ENCODE measurements around the gene YWHAQ.
A peak's percentile ranks its signal among the peaks of the same experiment; 100 is the strongest.

Gene YWHAQ

GRCh38 chr2:9630736-9631552 is at the start of gene YWHAQ:
Gene YWHAQ, minus strand, starts transcription at chr2:9630997. Its CDS starts 545 bp downstream, at chr2:9630452.
- peak; percentile 97 for DNase-seq

- DNase-seq: no peak
Observed at GRCh38 chr2:9680082-9680481, 49.3 kb upstream of the YWHAQ start.

GRCh38 chr2:9679218-9679617 is 48.4 kb upstream of the YWHAQ start:
- DNase-seq: no peak

- no peak for DNase-seq
Observed at GRCh38 chr2:9678544-9678943, 47.7 kb upstream of the YWHAQ start.

GRCh38 chr2:9675415-9676351 is 44.9 kb upstream of the YWHAQ start:
- no peak for DNase-seq

- DNase-seq: no peak
Observed at GRCh38 chr2:9674891-9675414, 44.2 kb upstream of the YWHAQ start.

- DNase-seq: no peak
Observed at GRCh38 chr2:9673914-9674481, 43.2 kb upstream of the YWHAQ start.

- DNase-seq: no peak
Observed at GRCh38 chr2:9668687-9669345, 38.0 kb upstream of the YWHAQ start.

- no peak for DNase-seq
Observed at GRCh38 chr2:9667826-9668225, 37.0 kb upstream of the YWHAQ start.

- no peak for DNase-seq
Observed at GRCh38 chr2:9666306-9666705, 35.5 kb upstream of the YWHAQ start.

GRCh38 chr2:9665898-9666297 is 35.1 kb upstream of the YWHAQ start:
- DNase-seq: no peak

GRCh38 chr2:9664365-9664764 is 33.6 kb upstream of the YWHAQ start:
- DNase-seq: no peak

GRCh38 chr2:9663008-9663879 is 32.4 kb upstream of the YWHAQ start:
- no peak for DNase-seq

GRCh38 chr2:9661261-9661660 is 30.5 kb upstream of the YWHAQ start:
- no peak for DNase-seq

GRCh38 chr2:9660781-9661180 is 30.0 kb upstream of the YWHAQ start:
- no peak for DNase-seq

- DNase-seq: no peak
Observed at GRCh38 chr2:9660154-9660553, 29.4 kb upstream of the YWHAQ start.

- no peak for DNase-seq
Observed at GRCh38 chr2:9658972-9659371, 28.2 kb upstream of the YWHAQ start.

- DNase-seq: no peak
Observed at GRCh38 chr2:9657731-9658130, 26.9 kb upstream of the YWHAQ start.

GRCh38 chr2:9657083-9657482 is 26.3 kb upstream of the YWHAQ start:
- no peak for DNase-seq

- peak; percentile 74 for DNase-seq
Observed at GRCh38 chr2:9656270-9656766, 25.5 kb upstream of the YWHAQ start.

Data from stimulated activated naive CD4-positive, alpha-beta T cell treated with Interleukin-2 at 50 U/mL for 16 hours (primary cell).